ENCODE measurements around the gene FGA. TPM values are rescaled to one million over a fixed set of nuclear protein-coding genes. Genes with fewer than 3 reads are reported as not detected.
A peak's percentile ranks its signal among the peaks of the same experiment; 100 is the strongest.

Gene FGA
- not detected in 2 replicates for total RNA-seq (2014; rRNA removed; shearing (Covaris generic))
- polyA plus RNA-seq (2015; cell fraction: cytosol; rRNA removed) = not detected in 2 replicates
- not detected in 2 replicates for polyA plus RNA-seq (2015; cell fraction: nucleus; rRNA removed)

GRCh38 chr4:154590329-154591006 is at the start of gene FGA:
Gene FGA (minus strand): TSS chr4:154590742. CDS start chr4:154590687, 55 bp downstream.
- in situ Hi-C loops (cut with HindIII; ENCODE audit: low pct_unique_long_range_greater_than_20kb, low sequenced_read_pairs) = no loop called here
- no peak for DNase-seq (ENCODE audit: low read depth, low spot score)

DNA sequence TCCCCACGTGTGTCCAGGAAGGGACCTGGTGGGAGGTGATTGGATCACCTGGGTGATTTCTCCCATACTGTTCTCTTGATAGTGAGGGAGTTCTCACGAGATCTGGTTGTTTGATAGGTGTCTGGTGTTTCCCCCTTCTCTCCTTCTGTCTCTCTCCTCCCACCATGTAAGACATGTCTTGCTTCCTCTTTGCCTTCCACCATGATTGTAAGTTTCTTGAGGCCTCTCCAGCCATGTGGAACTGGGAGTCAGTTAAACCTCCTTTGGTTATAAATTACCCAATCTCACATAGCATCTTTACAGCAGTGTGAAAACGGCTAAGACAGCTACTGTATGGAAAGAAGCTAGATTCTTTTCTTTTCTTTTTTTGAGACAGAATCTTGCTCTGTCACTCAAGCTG is 43.5 kb upstream of the FGA start:
- in situ Hi-C loops (cut with HindIII; ENCODE audit: low pct_unique_long_range_greater_than_20kb, low sequenced_read_pairs) = no loop called here
- DNase-seq (ENCODE audit: low read depth, low spot score) = no peak

- no peak for DNase-seq (ENCODE audit: low read depth, low spot score)
- in situ Hi-C loops (cut with HindIII; ENCODE audit: low pct_unique_long_range_greater_than_20kb, low sequenced_read_pairs) = no loop called here
Observed at GRCh38 chr4:154631828-154632227, 41.3 kb upstream of the FGA start.

DNA sequence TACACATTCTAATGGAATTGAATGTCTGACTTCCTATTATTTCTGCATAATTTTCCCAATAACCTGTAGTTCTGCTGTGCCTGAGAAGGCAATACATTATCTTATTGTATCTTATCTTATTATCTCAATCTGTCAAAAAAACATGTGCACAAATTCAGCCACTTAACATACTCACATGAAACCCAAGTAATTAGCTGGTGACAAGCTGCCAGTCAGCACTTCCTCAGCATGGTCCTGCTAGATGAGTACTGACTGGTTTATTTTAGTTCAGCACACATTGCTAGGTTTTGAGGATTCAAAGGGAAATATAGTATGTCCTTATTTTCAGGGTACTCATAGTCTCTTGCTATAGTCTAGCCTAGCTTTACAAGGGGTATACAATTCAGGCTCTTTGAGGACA is 39.8 kb upstream of the FGA start:
- in situ Hi-C loops (cut with HindIII; ENCODE audit: low pct_unique_long_range_greater_than_20kb, low sequenced_read_pairs) = no loop called here
- no peak for DNase-seq (ENCODE audit: low read depth, low spot score)

DNA sequence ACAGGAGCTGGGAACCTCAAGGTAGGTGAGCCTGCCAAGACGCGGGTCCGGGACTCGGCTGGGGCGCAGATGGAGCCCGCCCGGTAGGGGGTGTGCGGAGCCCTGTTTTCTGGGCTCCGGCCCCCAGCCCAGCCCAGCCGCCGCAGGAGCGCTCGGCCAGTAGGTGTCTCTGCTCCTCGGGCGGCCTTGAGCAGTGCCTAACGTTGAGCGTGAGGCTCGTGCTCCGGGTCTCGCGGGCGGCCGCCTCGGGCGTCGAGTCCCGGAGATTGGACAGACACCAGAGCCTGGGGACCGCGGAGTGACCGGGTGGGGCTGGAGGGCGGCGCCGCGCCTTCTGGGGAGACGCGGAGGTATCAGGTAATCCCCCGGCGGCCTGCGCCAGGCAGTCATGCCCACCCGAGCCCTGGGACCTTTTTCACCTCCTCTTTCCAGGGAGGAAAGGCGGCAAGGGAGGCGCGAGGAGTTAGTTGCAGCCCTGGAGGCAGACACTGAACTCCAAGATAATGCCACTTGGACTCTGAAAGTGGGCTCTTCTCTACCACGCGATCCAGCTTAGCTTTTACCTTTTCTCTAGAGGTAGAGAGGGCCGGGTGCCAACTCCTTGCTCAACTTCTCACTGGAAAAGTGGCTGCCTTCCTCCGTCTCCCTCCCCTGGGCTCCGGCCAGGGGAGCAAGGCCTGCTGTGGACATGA is 36.4 kb upstream of the FGA start:
- in situ Hi-C loops (cut with HindIII; ENCODE audit: low pct_unique_long_range_greater_than_20kb, low sequenced_read_pairs) = no loop called here
- DNase-seq (ENCODE audit: low read depth, low spot score) = peak; percentile 81

DNA sequence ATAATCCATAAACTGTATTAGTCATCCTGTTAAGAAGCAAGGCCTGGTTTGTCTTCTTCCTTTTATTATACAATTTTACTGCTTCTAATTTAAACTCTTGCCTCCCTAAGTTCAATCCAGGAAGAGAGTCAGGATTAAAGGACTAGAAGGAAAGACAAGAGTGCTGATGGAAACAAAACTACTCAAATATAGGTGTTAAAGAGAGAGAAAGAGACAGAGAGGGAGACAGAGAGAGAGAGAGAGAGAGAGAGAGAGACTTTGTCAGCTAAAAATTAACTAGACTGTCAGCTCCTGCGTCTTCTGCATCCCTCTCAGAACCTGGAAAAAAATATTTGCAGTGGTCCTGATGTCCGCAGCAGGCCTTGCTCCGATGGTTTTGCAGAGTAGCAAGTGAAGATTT is 35.4 kb upstream of the FGA start:
- DNase-seq (ENCODE audit: low read depth, low spot score) = no peak
- in situ Hi-C loops (cut with HindIII; ENCODE audit: low pct_unique_long_range_greater_than_20kb, low sequenced_read_pairs) = no loop called here

- in situ Hi-C loops (cut with HindIII; ENCODE audit: low pct_unique_long_range_greater_than_20kb, low sequenced_read_pairs) = no loop called here
Observed at GRCh38 chr4:154623995-154624394, 33.5 kb upstream of the FGA start.

DNA sequence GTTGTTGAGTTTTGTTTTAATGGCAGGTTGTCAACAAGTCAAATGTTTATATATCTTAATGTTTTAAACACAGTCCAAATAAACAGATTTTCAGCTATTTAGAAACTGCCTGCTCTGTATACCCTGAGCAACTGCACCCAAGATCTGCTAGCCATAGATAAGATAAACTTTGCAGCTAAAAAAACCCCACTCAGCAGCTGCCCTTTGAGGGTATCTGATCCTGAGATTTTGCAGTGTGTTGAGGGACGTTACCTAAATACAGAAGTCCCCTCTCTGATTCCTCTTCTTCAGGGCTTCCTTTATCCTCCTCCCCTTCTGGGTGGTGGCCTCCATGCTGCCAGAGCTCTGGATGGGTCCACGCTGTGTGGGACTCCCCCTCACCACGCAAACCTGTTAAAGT is 32.9 kb upstream of the FGA start:
- in situ Hi-C loops (cut with HindIII; ENCODE audit: low pct_unique_long_range_greater_than_20kb, low sequenced_read_pairs) = no loop called here
- DNase-seq (ENCODE audit: low read depth, low spot score) = no peak

More at GRCh38 chr4:154623995-154624394, 33.5 kb upstream of the FGA start:
- no peak for DNase-seq (ENCODE audit: low read depth, low spot score)

GRCh38 chr4:154622598-154622997 is 32.1 kb upstream of the FGA start:
- peak; percentile 71 for DNase-seq (ENCODE audit: low read depth, low spot score)
- in situ Hi-C loops (cut with HindIII; ENCODE audit: low pct_unique_long_range_greater_than_20kb, low sequenced_read_pairs) = no loop called here

- in situ Hi-C loops (cut with HindIII; ENCODE audit: low pct_unique_long_range_greater_than_20kb, low sequenced_read_pairs) = no loop called here
- no peak for DNase-seq (ENCODE audit: low read depth, low spot score)
Observed at GRCh38 chr4:154620111-154620510, 29.6 kb upstream of the FGA start.

GRCh38 chr4:154618708-154619315 is 28.3 kb upstream of the FGA start:
- DNase-seq (ENCODE audit: low read depth, low spot score) = peak; percentile 80
- in situ Hi-C loops (cut with HindIII; ENCODE audit: low pct_unique_long_range_greater_than_20kb, low sequenced_read_pairs) = no loop called here

DNA sequence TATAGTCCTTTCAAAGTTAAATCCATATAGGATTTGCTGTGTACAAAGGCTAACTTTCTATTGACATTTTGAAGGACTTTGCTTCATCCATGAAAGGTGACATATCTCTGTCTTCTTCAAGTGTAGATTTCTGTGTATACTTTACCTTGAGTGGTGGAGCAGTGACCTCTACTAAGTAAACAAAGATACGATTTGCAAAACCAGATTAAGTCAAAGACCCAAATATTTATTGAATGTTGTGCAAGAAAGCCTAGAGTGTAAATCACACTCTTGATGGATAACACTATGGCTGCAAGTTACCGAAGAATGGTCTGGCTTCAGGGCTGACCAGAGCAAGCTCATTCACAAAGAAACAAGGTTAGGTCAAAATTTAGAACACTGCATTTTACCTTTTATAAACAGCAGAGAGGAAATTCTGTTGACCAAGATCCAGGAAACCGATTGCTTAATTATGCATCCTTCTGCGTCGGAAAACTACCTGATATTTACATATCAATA is 27.3 kb upstream of the FGA start:
- in situ Hi-C loops (cut with HindIII; ENCODE audit: low pct_unique_long_range_greater_than_20kb, low sequenced_read_pairs) = no loop called here

GRCh38 chr4:154616731-154617130 is 26.2 kb upstream of the FGA start:
- in situ Hi-C loops (cut with HindIII; ENCODE audit: low pct_unique_long_range_greater_than_20kb, low sequenced_read_pairs) = no loop called here
- no peak for DNase-seq (ENCODE audit: low read depth, low spot score)

More for the DNA sequence above, 27.3 kb upstream of the FGA start:
- DNase-seq (ENCODE audit: low read depth, low spot score) = no peak

GRCh38 chr4:154616287-154616686 is 25.7 kb upstream of the FGA start:
- in situ Hi-C loops (cut with HindIII; ENCODE audit: low pct_unique_long_range_greater_than_20kb, low sequenced_read_pairs) = no loop called here
- no peak for DNase-seq (ENCODE audit: low read depth, low spot score)

DNA sequence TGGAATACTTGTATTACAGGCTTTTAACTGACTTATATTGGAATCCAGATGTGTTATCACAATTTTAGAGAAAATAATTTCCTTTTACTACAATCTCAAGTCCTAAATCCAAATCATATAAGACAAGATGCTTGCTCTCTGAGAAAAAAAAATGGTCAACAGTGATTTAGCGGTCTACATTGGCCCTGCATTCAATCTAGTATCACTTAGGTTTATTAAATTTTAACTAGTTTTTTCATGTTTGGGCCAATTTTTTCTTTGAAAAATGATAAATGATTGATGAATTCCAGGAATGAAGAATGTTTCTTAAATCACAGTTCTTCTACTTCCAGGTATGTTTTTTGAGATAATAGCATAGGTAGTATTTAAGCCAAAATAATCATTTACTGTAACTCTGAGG is 24.7 kb upstream of the FGA start:
- in situ Hi-C loops (cut with HindIII; ENCODE audit: low pct_unique_long_range_greater_than_20kb, low sequenced_read_pairs) = no loop called here
- no peak for DNase-seq (ENCODE audit: low read depth, low spot score)

DNA sequence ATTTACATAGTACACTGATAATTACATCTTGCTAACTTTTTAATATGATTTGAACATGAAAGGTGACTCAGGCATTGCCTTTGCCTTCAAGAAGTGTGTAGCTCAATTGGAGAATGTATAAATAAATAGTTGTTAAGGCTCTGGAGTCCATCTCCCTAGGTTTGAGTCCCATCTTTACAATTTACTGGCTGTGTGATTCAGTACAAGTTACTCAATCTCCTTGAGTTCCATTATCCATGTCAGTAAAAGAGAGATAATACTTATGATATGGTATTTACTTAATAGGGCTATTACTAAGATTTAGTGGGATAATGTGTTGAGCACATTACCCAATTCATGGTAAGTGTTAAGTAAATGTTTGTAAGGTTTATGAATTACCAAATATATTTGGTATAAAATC is 23.8 kb upstream of the FGA start:
- in situ Hi-C loops (cut with HindIII; ENCODE audit: low pct_unique_long_range_greater_than_20kb, low sequenced_read_pairs) = no loop called here
- DNase-seq (ENCODE audit: low read depth, low spot score) = no peak

- no peak for DNase-seq (ENCODE audit: low read depth, low spot score)
- in situ Hi-C loops (cut with HindIII; ENCODE audit: low pct_unique_long_range_greater_than_20kb, low sequenced_read_pairs) = no loop called here
Observed at GRCh38 chr4:154612472-154613414, 22.2 kb upstream of the FGA start, which contains the start of gene FGG. Gene FGG (minus strand): TSS chr4:154612656. CDS start chr4:154612609, 47 bp downstream.
